GM21737 (cell line): ENCODE measurements around the gene PDCD5.
"Not testable (repeated sequence)": the region's sequence is repeated elsewhere in the genome, so short reads cannot be mapped to it uniquely, and the experiment has no call there.

ENCODE experiments used
- ATAC-seq: cut with Tn5 transposase; IDR thresholded peaks from one replicate; pipeline ENCODE4 v1.9.1; 2021; ENCODE audit warnings: mild to moderate bottlenecking, moderate library complexity; ENCODE audit not compliant: unreplicated experiment

Gene PDCD5

DNA sequence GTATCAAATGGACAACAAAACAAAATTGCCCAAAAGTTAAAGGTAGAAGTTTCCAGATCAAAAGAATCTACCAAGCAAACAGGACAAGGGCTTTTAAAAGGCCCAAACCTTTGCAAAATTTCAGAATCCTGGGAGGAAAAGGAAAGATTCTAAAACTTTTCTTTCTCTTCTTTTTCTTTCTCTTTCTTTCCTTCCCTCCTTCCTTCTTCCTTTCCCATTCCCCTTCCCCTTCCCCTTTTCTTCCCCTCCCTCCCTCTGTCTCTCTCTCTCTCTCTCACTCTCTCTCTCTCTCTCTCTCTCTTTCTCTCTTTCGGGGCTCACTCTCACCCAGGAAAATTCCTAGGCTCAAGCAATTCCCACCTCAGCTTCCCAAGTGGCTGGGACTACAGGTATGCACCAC is 4.2 kb upstream of the PDCD5 start:
- no peak for ATAC-seq

DNA sequence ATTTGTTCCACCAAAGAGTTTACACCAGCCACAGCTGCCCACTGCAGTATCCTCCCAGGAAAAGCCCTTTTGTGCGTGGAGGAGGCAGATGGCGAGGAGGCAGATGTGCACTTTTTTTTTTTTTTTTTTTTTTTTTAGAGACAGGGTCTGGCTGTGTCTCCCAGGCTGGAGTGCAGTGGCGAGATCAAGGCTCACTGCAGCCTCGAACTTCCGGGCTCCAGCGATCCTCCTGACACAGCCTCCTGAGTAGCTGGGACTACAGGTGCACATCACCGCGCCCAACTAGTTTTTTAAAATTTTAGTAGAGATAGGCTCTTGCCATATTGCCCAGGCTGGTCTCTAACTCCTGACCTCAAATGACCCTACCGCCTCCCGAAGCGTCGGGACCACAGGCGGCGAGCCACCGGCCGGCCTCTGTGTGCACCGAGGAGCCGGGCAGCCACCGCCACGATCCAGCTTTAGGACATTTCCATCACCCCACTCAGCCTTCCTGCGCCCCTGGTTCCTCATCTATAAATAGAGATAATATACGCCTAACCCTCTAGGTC is 563 bp upstream of the PDCD5 start:
- peak; percentile 9 for ATAC-seq

DNA sequence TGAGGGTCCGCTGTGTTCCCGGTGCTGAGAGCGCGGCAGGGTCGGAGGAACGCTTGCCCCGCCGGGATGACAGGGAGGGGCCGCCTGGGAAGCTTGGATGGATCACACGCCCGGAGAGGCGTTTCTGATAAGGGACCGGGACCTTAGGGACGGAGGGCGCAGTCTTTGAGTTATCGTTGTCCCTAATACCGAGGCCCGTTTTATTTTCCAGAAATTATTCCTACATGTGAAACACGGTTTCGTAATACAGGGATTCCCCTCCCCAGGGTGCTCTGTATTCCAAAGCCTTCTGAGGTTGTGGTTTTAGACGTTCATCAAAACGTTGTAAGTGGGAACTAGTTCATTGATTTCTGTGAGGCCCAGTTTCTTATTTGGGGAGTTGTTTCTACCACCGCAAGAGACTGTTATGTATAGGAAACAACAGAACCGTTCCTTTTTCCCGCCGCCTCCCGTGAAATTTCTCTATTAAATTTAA is 752 bp downstream of the PDCD5 start:
- ATAC-seq = no peak

DNA sequence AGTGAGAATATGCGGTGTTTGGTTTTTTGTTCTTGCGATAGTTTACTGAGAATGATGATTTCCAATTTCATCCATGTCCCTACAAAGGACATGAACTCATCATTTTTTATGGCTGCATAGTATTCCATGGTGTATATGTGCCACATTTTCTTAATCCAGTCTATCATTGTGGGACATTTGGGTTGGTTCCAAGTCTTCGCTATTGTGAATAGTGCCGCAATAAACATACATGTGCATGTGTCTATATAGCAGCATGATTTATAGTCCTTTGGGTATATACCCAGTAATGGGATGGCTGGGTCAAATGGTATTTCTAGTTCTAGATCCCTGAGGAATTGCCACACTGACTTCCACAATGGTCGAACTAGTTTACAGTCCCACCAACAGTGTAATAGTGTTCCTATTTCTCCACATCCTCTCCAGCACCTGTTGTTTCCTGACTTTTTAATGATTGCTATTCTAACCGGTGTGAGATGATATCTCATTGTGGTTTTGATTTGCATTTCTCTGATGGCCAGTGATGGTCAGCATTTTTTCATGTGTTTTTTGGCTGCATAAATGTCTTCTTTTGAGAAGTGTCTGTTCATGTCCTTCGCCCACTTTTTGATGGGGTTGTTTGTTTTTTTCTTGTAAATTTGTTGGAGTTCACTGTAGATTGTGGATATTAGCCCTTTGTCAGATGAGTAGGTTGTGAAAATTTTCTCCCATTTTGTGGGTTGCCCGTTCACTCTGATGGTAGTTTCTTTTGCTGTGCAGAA is 6.9 kb downstream of the PDCD5 start:
- not testable (repeated sequence) for ATAC-seq

DNA sequence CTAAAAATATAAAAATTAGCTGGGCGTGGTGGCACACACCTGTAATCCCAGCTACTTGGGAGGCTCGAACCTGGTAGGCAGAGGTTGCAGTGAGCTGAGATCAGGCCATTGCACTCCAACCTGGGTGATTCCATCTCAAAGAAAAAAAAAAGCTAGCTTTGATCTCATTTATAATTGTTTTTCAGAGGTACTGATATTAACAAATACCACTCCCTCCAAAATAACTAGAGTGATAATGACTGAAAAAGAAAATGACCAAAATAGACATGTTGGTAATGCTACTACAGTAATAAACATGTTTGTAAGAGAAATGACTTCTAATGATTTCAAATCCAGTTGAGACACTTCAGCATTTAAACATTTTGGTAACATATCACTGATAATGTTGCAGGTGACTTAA is 13.0 kb downstream of the PDCD5 start:
- ATAC-seq = no peak

DNA sequence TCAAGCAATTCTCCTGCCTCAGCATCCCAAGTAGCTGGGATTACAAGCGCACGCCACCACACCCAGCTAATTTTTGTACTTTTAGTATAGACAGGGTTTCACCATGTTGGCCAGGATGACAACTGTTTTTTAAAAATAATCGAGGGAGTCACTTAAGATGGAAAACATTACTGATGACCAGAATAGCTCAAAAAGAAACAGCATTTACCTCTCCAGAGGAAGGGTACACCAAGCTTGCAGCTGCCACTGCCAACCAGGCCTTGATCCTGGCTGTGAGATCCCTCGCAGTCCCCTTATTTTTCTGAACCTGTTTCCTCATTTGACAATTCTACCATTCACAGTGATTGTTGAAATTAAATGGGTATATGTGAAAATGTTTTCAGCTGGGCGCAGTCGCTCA is 14.5 kb downstream of the PDCD5 start:
- ATAC-seq = no peak

DNA sequence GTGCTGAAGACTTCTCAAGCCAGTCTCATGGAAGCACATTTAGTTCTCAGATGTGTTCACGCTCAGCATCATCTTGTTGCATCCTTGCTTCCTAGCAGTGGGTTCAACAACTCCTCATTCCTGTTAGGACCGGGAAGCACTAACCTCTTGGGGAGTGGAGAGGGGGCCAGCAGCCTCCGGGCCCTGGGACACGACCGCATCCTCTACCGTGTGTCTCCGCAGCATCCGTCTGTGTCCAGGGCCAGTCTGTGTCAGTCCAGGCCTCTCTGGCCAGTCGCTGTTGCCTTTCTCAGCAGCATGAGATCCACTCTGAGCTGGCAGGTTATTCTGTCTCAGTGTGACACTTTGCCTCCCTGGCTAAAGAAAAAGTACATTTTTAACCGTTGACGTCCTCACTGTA is 17.0 kb downstream of the PDCD5 start:
- no peak for ATAC-seq

DNA sequence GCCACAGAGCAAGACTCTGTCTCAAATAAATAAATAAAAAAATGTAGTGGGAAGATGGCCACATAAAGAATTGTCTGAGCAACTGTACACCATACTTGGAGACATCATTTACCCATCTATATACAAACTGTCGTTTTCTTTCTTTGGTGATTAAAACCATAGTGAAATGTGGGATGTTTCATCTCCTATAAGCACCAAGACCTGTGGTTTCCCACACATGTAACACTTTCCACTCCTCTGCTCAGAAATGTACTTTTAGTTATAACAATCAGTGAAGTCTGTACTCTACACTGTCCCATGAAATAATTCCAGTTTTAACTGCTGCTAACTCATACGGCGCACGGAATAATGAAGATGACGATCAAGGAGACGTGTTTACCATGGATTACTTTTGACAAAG is 18.3 kb downstream of the PDCD5 start:
- no peak for ATAC-seq

DNA sequence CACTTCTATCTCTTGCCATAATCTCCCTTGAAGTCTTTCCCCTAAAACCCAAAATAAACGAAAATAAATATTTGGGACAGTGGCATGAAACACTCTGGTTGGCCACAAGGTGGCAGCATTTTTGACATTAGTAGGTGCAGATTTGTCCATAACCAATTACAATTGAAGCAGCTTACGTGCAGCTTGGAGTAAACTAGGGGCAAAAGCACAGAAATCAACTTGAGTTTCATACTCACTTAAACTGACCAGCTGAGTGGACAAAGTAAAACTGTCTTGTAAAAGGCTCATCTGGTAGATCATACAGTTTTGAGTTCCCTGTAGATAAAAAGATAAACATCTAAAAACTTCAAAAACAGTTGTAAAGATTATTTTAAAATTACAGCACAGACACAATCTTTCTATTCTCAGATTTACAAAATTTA is 18.8 kb downstream of the PDCD5 start:
- ATAC-seq = no peak

DNA sequence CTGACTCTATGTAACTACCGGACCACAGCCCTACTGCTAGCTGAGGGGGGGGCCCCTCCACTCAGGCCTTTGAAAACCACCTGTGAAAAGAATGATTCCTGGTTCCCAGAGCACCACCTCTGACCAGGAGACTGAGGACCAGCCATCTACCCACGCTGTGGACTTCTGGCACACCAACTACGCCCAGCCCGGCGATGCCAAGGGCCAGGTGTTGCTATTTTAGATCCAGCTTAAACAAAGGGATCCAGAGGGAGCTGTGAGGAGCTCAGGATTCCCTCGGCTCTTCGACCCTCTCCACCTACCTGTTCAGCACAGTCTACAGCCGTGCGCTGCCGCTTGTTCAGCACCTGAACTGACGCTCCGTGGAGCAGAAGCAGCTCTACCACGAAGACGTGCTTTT is 23.0 kb downstream of the PDCD5 start:
- ATAC-seq = no peak

DNA sequence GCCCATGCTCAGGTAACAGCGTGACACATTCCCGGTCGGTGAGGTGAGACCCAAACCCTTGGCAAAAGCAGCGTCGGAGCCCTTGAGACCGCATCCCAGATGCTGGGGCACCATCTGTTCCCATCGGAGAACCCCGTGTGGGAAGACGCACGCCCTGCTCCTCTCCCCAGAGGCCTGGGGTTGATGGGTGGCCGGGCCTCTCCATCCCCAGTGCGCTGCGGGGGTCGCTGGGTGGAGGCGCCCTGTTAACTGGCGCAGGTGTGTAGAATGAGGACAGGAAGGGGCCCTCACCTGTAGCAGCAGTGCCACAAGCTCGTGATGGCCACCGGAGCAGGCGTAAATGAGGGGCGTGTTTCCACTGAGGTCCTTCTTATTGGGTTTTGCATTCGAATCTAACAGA is 24.6 kb downstream of the PDCD5 start:
- no peak for ATAC-seq

DNA sequence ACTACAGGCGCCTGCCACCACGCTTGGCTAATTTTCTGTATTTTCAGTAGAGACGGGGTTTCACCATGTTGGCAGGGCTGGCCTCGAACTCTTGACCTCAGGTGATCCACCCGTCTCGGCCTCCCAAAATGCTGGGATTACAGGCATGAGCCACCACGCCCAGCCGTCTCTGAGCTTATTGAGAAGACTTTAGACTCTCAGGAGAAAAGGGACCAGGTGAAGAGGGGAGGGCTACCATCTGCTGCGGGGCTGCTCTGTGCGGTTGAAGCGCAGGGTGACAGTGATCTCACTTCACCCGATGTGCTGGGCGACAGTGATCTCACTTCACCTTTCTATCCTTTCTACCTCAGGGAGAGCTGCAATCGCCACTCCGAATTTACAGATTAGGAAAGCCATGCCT is 25.3 kb downstream of the PDCD5 start:
- ATAC-seq = no peak

DNA sequence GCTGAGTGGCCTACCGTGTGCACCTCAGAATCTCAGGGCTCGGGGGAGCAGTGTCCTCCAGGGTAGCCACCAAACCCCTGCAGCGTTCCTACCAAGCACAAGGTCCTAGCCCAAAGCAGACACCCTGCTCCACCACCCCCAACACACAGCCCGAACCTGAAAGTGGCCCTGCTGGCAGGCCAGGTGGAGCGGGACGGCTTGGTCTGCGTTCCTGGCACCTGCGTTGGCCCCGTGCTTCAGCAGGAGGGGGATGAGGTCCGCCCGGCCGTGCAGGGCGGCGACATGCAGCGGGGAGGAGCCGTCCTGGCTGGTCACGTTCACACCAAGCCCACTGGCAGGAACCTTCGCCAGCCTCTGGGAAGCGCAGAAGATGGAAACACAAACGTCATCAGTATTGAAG is 26.5 kb downstream of the PDCD5 start:
- no peak for ATAC-seq

DNA sequence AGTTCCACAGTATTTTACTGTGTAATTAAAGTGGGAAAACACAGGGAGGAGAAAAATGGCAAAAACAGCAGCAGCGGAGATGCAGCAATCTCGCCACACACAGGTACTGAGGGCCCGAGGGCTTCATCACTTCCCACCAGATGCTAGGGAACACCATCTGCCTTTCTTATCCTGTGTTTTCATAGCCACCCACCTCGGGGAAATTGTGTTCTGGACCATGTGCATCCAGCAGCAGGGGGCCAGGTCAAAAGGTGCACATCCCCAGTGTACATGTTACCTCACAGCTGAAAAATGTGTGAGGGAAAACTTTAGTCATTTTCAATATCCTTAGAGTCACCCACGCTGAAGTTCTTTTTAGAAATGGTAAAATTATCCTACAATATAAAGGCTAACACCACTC is 30.2 kb downstream of the PDCD5 start:
- ATAC-seq = no peak

DNA sequence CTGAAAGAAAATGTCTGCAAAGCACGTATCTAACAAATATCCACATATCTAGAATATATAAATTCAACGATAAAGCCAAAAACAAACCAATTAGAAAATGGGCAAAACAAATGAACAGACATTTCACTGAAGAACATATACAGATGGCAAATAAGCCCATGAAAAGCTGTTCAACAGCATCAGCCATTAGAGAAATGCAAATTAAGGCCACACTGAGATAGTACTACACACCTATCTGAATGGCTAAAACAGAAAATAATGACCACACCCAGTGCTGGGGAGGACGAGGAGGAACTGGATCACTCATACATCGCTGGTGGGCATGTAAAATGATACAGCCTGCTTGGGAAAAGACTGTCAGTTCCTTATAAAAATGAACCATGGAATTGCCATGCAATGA is 32.0 kb downstream of the PDCD5 start:
- no peak for ATAC-seq

DNA sequence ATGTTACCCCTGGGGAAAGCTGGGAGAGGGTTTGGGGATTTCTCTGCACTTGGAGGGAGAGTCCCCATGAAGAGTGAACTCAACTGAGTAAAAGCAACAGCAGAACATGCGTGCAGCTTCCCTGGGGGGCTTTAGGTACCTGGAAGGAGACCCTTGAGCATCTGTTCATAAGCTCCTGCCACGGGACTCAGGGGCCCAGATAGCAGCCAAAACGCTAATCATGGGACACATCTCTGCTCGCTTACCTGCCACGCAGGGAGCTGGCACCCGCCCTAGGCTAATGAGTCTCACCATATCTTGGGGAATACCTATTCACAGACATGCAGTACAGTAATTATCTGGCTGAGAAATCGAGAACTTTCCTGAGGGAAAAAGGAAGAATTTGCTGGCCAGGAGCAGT is 33.9 kb downstream of the PDCD5 start:
- no peak for ATAC-seq

DNA sequence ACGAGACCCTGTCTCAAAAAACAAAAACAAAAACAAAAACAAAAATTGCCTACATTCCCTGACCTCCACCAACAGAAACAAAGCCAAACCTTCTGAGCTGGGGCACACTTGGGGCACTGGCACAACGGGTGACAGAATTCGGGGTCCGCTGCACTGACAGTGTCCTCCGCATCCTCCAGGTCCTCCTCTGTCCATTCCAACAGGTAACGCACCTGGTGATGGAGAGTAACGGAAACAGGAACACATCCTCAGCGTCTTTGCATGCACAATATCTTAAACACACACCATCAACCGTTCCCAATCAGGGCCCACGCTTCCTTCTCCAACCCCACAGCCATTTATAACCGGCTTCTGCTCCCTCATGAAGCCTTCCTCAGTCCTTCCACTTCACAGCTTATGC is 34.6 kb downstream of the PDCD5 start:
- no peak for ATAC-seq

DNA sequence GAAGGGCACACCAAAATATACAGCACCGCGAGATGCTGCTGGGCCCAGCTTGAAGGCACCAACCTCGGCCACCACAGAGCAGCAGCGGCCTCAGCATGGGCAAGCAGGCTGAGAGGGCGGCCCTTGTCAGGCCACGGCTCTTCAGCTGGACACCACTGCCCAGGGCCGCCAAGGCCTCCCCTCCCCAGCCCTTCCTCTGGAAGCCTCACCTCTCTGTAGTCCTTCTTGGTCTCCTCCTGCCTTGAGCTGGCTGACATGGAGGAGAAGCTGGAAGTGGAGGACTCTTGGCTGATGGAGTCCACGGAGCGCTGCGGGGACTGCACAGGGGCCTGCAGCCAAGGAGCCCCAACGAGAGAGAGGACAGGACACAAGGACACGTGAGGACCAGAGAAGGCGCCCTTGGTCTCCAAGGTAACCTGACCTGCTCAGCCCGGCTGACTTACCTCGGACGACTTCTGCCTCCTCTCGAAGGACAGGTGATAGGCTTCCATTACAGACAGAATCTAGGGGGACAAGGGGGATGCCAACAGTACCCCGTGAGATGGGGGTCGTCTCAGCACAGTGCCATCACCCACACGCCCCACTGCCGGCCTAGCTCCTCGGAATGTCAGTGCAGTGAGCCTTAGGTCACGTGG is 38.2 kb downstream of the PDCD5 start:
- no peak for ATAC-seq

DNA sequence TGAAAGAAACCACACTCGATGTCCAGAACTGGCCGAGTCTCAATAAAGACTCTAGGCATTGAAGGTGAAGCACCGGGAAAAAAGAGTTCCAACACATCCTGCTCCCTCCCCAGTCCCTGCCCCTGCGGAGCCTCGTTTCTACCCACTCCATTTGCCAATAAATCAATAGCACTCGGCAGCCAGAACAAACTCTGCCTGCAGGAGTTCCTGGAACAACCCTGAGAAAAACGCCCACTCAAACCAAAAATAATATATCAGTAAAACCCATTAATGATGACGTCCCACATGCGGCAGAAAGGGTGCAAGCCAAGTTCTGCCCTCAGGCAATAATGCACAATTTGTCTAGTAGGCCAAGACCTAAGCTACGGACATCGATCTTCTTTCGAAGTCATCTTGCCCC is 41.0 kb downstream of the PDCD5 start:
- ATAC-seq = no peak

DNA sequence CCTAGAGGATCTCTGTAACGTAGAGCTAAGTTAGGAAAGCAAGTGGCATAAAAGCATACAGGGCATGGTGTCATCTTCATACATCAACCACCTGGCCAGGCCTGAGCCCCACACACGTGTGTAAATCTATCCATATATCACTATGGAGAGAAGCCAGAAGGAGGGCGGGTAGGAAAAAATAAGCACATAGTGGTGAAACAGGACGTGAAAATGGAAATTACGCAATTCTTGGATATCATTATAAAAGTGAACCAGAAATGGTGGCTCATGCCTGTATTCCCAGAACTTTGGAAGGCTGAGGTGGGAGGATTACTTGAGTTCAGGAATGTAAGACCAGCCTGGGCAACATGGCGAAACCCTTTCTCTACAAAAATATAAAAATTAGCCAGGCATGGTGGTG is 43.4 kb downstream of the PDCD5 start:
- ATAC-seq = no peak

DNA sequence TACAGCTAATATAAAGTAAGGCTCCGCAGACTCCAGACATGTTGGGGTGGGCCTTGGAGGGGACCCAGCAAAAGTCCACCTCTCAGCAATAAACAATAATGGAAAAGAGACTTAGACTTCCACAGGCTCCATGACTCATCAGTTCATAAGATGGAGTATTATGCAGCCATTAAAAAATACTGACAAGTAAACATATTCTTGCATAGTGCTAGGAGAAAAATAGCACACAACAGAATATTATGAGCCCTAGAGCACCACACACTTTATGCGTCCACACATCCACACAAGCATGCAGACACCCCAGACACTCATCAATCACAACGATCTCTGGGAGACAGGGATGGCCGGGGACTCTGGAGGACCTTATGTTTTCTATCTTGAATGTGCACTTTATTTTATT is 46.0 kb downstream of the PDCD5 start:
- ATAC-seq = no peak

DNA sequence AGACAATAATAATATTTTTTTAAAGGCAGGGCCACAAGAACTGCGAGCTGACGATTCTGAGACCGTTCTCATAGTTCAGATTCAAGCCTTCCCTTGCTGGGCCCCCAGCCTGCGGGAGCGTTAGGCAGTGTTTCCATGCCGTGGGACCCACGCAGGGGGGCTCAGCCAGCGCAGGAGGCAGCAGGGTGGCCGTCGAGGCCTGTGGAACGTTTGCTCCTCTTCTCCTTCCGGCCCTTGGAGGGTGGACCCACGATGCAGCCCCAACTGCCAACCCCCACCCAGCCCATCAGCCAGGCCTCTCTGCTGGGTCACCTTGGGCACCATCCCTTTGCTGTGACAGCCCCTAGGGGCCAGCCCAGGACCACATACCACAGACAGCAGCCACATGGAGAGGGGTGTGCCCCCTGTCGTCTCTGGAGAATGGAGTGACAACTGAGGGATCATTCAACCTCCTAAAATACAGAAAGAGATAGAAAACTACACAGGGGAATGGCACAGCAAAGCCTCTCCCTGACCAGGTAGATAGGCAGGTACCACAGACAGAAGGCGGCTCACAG is 46.8 kb downstream of the PDCD5 start:
- ATAC-seq = no peak
